Ammon's horn (tissue), 1 donor: ENCODE measurements around the gene TRAP1.
A peak's percentile ranks its signal among the peaks of the same experiment; 100 is the strongest.
"Not testable (repeated sequence)": the region's sequence is repeated elsewhere in the genome, so short reads cannot be mapped to it uniquely, and the experiment has no call there.

Experiments
- DNase-seq: peaks from one replicate; pipeline ENCODE4 v3.0.0-alpha.2; 2016; ENCODE audit warnings: low spot score

TRAP1 gene

GRCh38 chr16:3673201-3673600, 44.1 kb downstream of the TRAP1 start:
- no peak for DNase-seq

GRCh38 chr16:3672571-3673041, 44.7 kb downstream of the TRAP1 start:
- no peak for DNase-seq

DNA sequence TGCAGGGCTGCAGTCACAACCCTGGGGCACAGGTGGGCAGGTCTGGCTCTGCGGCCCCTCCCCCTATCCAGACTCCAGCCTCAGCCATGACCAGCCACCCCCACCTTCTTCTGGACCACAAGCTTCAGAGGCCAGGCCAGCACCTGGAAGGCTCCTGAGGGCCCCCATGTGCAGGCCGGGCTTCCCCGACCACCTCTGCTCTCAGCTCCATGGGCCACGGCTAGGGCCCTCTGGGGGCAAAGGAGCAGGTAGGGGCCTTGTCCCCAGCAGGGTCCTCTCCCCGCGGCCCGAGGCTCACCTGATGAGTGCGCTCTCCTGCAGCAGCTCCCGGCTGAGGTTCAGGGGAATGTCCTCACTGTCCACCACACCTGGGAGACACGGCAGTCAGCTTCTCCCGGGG, 45.9 kb downstream of the TRAP1 start:
- no peak for DNase-seq

DNA sequence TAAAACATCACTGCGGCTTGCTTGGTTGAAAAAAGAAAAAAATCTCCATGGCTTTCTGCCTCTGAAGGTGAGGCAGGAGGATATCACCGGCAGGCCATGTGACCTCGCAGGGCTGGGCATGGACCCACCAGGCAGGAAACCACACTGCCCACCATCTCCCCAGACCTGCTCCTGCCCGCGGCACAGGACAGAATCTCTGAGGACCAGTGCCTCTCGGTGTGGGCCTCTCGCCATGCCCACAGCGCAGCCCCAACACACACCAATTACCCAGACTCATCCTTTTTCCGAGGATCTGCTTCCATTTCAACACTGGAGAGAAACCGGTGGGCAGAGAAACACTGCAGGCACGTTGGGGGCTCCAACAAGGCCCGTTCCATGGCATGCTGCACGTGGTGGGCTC, 46.6 kb downstream of the TRAP1 start:
- no peak for DNase-seq

- no peak for DNase-seq
Observed at GRCh38 chr16:3669082-3669481, 48.2 kb downstream of the TRAP1 start.

DNA sequence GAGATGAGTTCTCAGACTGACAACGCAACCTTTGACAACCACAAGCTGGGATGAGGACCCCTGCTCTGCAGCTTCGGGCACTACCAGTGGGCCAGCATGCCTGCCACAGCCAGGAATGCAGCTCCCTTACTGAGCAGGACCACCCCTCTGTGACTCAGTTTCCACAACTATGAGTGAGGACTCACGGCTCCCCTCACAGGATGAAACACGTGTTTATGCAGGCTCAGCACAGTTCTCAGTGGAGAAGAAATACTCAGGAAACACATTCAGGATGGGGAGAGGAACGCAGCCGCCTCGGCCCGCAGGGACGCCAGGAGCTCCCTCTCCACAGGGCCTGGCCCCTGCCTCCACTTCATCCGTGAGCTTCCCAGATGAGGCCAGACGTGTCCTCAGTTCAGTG, 48.7 kb downstream of the TRAP1 start:
- DNase-seq = no peak

DNA sequence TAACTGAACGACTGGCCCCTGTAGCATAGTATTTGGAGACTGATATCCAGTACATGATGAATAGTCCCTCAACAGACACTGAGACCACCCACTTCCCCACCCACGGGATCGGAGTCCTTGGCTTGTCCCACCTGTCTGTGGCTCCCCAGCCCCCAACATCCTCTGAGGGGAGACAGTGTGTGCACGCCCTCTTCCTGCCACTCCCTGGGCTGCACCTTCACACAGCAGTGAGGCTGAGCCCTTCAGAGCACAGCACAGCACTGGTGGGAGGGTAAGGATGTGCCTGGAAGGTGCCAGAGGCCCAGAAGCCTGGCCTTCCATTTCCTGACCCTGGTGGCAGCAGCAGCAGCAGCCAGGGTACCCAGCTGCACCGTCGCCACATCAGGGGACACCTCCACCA, 51.8 kb downstream of the TRAP1 start:
- DNase-seq = no peak

GRCh38 chr16:3664187-3664896, 53.0 kb downstream of the TRAP1 start:
- DNase-seq = no peak

DNA sequence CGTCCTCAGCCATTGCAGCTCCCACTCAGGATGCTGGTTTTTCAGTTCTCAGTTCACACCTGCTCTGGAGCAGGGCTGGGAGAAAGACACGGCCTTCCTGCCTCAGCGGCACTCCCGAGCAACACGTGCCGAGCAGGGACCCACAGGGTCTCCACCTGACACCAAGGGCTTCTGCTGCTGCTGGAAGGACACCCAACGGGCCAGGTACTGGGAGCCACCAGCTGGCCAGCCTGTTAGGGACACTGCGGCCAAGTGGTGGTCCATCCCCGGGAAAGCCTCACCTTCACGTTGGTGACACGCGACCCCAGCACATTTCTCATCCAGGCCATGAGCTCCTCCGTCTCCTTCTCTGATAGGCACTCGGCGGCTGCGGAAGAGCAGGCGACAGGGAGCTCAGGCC, 54.7 kb downstream of the TRAP1 start:
- DNase-seq = no peak

- no peak for DNase-seq
Observed at GRCh38 chr16:3661922-3662321, 55.4 kb downstream of the TRAP1 start.

DNA sequence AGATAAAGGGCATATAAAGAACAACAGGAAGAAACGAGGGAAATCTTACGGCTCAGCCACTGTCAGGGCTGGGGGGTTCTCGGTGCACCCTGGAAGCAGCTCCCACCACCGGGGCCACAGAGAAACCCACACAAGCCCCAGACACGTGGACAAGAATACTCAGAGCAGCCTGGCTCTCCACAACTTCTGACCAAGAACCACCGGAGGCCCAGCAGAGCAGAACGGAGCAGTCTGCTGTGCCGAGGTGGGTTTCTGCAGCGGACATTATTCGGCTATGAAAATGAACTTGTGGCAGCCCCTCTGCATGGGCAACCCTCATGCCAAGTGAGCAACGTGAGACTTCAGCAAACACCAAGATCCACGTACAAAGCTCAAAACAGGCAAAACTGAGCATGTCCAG, 56.0 kb downstream of the TRAP1 start:
- DNase-seq = no peak

DNA sequence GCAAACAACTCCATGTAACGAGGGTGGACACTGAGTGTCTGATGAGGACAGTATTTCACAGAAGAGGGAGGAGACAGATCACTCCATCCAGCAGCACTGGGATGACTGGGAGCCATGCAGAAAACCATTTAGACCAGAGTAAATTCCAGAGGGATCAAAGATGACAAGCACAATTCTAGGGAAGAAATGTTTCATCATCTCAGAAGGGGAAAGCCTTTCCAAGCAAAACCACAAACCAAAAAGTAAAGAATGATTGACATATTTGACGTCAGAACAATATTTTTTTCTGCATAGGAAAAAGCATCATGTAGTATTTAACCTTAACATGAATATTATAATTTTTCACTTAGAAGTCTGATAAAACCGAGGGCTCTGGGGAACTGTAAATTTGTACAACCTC, 58.1 kb downstream of the TRAP1 start:
- no peak for DNase-seq

DNA sequence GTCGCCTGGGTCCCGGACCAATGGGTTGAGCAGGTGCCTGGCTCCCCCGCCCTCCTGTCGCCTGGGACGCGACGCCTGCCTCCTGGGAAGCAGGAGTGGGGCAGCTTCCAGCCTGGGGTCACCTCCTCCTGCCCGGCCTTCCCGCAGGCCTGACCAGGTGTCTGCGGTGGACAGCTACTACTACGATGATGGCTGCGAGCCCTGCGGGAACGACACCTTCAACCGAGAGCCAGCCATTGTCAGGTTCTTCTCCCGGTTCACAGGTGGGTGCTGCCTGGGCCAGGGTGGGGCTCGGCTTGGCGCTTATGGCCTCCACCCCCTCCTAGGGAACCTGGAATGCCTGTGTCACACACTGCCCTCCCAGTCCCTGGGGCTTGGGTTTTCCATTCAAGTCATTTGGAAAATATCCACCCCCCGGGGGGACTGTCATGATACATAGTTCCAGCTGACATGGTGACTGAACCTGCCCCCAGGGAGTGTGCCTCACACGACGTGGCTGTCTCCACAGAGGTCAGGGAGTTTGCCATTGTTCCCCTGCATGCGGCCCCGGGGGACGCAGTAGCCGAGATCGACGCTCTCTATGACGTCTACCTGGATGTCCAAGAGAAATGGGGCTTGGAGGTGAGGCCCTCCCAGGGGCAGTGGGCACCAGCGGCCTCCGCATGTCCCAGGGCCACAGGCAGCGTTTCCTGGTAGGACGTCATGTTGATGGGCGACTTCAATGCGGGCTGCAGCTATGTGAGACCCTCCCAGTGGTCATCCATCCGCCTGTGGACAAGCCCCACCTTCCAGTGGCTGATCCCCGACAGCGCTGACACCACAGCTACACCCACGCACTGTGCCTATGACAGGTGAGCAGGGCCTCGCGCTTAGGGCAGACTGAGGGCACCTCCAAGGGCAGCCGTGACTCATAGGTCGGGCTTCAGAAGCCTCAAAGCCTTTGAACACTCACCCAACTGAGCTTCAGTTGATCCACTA, 60.5 kb downstream of the TRAP1 start:
- DNase-seq = no peak

DNA sequence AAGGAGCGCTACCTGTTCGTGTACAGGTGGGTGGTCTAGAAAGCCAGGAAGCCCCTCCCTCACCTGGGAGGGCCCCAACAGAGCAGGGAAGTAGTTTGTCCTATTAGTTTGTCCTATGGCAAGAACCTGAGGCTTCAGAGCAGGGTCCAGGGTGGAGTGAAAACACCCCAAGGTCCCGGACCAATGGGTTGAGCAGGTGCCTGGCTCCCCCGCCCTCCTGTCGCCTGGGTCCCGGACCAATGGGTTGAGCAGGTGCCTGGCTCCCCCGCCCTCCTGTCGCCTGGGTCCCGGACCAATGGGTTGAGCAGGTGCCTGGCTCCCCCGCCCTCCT, 61.2 kb downstream of the TRAP1 start:
- not testable (repeated sequence) for DNase-seq

DNA sequence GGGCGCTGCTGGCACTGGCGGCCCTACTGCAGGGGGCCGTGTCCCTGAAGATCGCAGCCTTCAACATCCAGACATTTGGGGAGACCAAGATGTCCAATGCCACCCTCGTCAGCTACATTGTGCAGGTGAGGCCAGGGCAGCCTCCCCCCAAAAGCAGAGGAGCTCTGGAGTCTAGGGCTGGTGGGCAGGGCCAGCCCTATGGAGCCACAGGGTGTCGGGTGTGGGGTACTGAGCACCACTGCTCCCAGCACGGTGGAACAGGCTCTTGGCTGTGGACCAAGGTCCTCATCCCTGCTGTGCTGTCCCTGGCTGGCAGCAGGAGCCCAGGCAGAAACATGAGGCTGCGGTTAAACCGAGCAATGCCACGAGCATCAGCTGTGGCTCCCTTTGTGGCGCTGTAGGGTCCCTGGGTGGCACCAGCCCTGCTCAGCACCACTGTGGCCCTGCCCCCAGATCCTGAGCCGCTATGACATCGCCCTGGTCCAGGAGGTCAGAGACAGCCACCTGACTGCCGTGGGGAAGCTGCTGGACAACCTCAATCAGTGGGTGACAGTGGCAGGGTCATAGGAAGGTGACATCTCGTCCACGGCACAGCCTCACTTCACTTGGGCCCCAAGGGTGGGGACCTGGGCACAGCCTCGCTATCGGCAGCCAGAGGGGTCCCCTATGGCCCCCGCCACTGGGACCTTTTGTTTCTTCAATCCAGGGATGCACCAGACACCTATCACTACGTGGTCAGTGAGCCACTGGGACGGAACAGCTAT, 61.7 kb downstream of the TRAP1 start:
- DNase-seq = no peak

DNA sequence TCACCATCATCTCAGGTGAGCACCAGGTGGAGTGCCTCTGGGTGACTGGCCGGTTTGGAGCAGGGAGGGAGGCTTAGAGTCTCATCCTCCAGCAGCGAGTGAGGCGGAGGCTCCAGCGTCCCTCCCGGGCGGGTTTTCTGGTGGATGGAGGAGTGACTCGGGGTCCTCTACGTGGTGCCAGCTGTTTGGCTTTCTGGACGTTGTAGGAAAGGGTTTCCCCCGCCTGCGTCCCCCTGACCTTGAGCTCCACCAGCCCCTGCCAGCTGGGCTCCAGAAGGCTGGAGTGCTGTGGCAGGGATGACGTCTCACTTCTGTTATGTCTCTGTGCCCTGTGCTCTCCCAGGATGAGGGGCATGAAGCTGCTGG, 62.3 kb downstream of the TRAP1 start:
- no peak for DNase-seq

DNA sequence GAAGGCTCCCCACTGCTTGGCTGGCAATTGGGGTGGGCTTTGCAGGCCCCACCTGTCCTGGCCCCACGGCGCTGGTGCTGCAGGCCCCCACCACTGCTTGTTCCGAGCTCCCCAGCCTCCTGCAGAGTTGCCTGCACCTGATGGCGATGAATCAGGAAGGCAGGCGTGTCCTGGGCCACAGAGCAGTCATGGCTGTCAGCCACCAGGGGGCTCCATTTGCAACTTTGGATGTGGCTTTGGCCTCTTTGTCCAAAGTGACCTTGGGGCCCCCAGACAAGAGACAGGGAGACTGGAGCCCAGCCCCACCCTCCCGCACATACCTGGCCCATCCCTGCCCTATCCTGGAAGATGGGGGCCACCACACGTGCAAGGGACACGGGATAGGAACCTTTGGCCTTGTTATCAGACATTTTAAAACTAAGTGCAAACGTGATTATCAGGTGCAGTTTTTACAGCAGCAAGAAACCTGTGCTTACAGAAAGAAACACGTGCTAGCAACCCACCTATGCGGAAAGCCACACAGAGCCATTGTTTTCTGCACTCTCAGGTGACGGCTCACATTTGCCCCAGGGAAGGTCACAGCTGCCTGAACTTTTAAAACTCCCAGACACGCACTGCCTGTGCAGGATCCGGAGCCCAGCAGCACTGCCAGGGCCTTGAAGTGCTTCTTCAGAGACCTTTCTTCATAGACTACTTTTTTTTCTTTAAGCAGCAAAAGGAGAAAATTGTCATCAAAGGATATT, 62.9 kb downstream of the TRAP1 start, which contains the start of gene DNASE1:
Gene DNASE1 (plus strand): TSS at position 443 of the 743 bp plus-strand sequence. CDS start 683 bp downstream, outside the sequence.
- peak; percentile 36 for DNase-seq

GRCh38 chr16:3652373-3653195, 64.7 kb downstream of the TRAP1 start:
- no peak for DNase-seq

DNA sequence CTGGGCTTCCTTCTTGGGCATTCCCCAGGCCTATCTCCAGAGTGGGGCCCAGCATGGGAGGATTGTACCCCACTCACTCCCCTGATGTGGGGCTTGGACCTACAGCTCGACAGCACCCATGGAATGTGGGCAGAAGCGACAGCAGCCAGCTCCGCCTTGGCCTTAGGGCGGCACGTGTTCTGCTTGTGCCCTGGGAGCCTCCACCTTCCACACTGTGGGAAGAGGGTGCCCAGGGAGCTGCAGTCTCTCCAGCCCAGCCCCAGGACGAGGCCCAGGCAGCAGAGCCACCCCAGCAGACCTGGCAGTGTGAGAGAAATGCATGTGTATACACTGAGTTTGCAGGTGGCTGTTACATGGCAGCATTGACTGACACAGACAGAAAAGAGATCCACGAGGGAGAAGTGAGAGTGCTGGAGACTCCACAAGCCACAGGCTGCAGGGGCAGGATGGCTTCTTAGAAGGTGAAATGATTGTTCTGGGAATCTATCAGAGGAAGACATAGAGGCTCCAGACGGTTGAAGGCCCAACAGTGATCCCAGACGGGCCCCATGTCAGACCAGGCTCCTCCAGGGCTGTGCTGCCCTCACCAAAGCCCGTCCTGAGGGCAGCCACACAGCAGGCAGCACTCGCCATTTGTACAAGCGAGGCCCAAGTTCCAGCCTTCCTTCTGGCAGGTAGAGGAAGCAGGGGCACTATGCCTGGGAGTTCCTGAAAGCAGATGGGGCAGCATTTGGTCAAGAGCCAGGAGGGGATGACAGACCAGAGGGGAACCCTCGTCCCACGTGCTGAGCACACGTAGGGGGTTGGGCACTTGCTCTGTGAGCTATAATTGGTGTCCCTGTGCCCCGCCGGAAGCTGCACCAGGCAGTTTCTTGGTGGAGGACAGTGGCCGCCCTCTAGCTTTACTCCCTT, 65.6 kb downstream of the TRAP1 start:
- DNase-seq = no peak
